Panc1 (cell line): ENCODE data around the gene GNAT2. TPM values are rescaled to one million over a fixed set of nuclear protein-coding genes. Genes with fewer than 3 reads are reported as not detected.

ENCODE experiments used
- ATAC-seq: fragments of 200-7000 bp; cut with Tn5 transposase; 2 replicates; pipeline ENCODE4 v1.9.1; 2020; ENCODE audit warnings: mild to moderate bottlenecking, moderate library complexity
- BruUV-seq: library from RNA; stranded (reverse); fragments of 400-500 nt; replicated peaks from 2 replicates; lab custom pipeline; 2021; lab: Mats Ljungman, UMichigan
- CTCF ChIA-PET: fragments of 300-600 bp; sonication (Branson Sonifier 250); formaldehyde crosslinking; loops from one replicate; lab custom pipeline; 2022; ENCODE audit warnings: antibody characterized with exemption; lab: Charles Lee
- POLR2A ChIA-PET: fragments of 300-600 bp; sonication (Branson Sonifier 250); formaldehyde crosslinking; loops from one replicate; lab custom pipeline; 2022; ENCODE audit warnings: antibody characterized with exemption; lab: Charles Lee
- DNase-seq: peaks from one replicate; pipeline ENCODE4 v3.0.0-alpha.2; 2010; ENCODE audit warnings: low read depth, low spot score
- H3K27ac ChIP-seq: 2 replicates; pipeline ENCODE4 v1.5.1; 2011; ENCODE audit warnings: mild to moderate bottlenecking, low read length, inconsistent platforms
- H3K27me3 ChIP-seq: fragments of 200-500 bp; sonication (Bioruptor generic); 2 replicates; pipeline ENCODE4 v1.6.0; 2014; ENCODE audit warnings: low read length, inconsistent platforms; ENCODE audit not compliant: control insufficient read depth, insufficient read depth
- H3K36me3 ChIP-seq: fragments of 200-500 bp; sonication (Bioruptor generic); 2 replicates; pipeline ENCODE4 v1.5.1; 2014; ENCODE audit warnings: inconsistent platforms, mild to moderate bottlenecking, low read length, moderate library complexity; ENCODE audit not compliant: control insufficient read depth, insufficient read depth
- H3K4me1 ChIP-seq: 2 replicates; pipeline ENCODE4 v1.5.1; 2011; ENCODE audit warnings: inconsistent platforms, mild to moderate bottlenecking, low read length, moderate library complexity; ENCODE audit not compliant: control insufficient read depth, insufficient read depth
- H3K4me3 ChIP-seq, 2 experiments: 2 replicates each; pipeline ENCODE4 v1.5.1; 2011 to 2012; ENCODE audit warnings: low read depth in 2 of 2, low read length in 2 of 2, mild to moderate bottlenecking in 2 of 2, inconsistent platforms in 1 of 2, moderate library complexity in 1 of 2
- H3K9me3 ChIP-seq: fragments of 200-500 bp; sonication (Bioruptor generic); 2 replicates; pipeline ENCODE4 v1.5.1; 2014; ENCODE audit warnings: low read depth, mild to moderate bottlenecking, inconsistent platforms, low read length, moderate library complexity; ENCODE audit not compliant: control insufficient read depth, insufficient read depth
- CTCF ChIP-seq: fragments of 450-650 bp; IDR thresholded peaks from 2 replicates; pipeline ENCODE4 v1.5.1; 2017; ENCODE audit warnings: mild to moderate bottlenecking
- POLR2AphosphoS5 ChIP-seq: IDR thresholded peaks from 2 replicates; pipeline ENCODE4 v1.6.1; 2012; ENCODE audit warnings: mild to moderate bottlenecking, low read depth, low read length, moderate library complexity
- REST ChIP-seq, 2 experiments: IDR thresholded peaks; 2 replicates each; pipeline ENCODE4 v1.6.1; 2011 to 2012; ENCODE audit warnings: low read depth in 2 of 2, control low read depth in 1 of 2, low read length in 1 of 2, mild to moderate bottlenecking in 1 of 2, moderate library complexity in 1 of 2; ENCODE audit not compliant: insufficient read depth in 1 of 2
- SIN3A ChIP-seq: IDR thresholded peaks from 2 replicates; pipeline ENCODE4 v1.6.1; 2012; ENCODE audit warnings: low read depth, mild to moderate bottlenecking, low read length, moderate library complexity, borderline replicate concordance; ENCODE audit not compliant: insufficient read depth
- TCF7L2 ChIP-seq: IDR thresholded peaks from 2 replicates; pipeline ENCODE4 v1.6.1; 2011; ENCODE audit warnings: mild to moderate bottlenecking, low read depth, low read length, inconsistent platforms
- in situ Hi-C: cut with HindIII; loops from 2 replicates; pipeline ENCODE4 v1.10.0; 2016; ENCODE audit warnings: low sequenced_read_pairs, low pct_unique_long_range_greater_than_20kb
- intact Hi-C: fragments of 100-400 bp; cut with micrococcal nuclease; formaldehyde crosslinking; loops from one replicate; pipeline ENCODE4 v1.10.0; 2022; ENCODE audit not compliant: unreplicated experiment
- total RNA-seq: library from RNA; stranded (reverse); gene quantifications from one replicate; pipeline ENCODE4 v1.2.1, GENCODE V29; 2021; ENCODE audit not compliant: unreplicated experiment

Gene GNAT2
- total RNA-seq, 1 experiment from 2014 or later: 0.44 TPM

- Histone ChIP-seq H3K9me3 (no peaks in the 10 kb centered on the region), H3K4me1 (peaks cover 8% of the 10 kb centered on the region; the same call in 1 of the 2 replicates), H3K27me3 (no peaks in the 10 kb centered on the region), H3K4me3 (no peak overlapping the region), H3K27ac (no peak overlapping the region), H3K36me3 (no peaks in the 10 kb centered on the region)
- in situ Hi-C loops (no loop called here), intact Hi-C loops (loop anchor here (2.0 to 5.0 kb wide), 2 partner anchors 130 to 340 kb away; partner anchors contain the start of gene AHCYL1)
- CTCF ChIA-PET: interaction anchor here (0.6 kb wide), 1 partner anchor 145 kb away, joined by 3 read pairs; no protein-coding TSS in a partner anchor
- TF ChIP-seq TCF7L2 (no peak), REST (IDR thresholded peaks at IDR 0.05; ENCODE audit: insufficient read depth in 1 of 2, low read depth in 2 of 2, low read length in 1 of 2) (no peak), CTCF (no peak), SIN3A (no peak), POLR2AphosphoS5 (no peak)
- DNase-seq (no peak), ATAC-seq (no peak)
- BruUV-seq: no TSS peak
- POLR2A ChIA-PET: no interaction called here
Observed at GRCh38 chr1:109642626-109643025, 23.2 kb upstream of the GNAT2 start.

GRCh38 chr1:109641861-109642260 is 22.4 kb upstream of the GNAT2 start:
- ATAC-seq: no peak
- CTCF ChIA-PET: interaction anchor here (0.6 to 2.6 kb wide), 2 partner anchors 342 to 449 kb away, joined by 5 to 18 read pairs; partner anchors contain the start of gene AHCYL1

More at GRCh38 chr1:109641861-109642260, 22.4 kb upstream of the GNAT2 start:
- DNase-seq: no peak
- H3K27me3 ChIP-seq: no peaks in the 10 kb centered on the region
- H3K9me3 ChIP-seq: no peaks in the 10 kb centered on the region
- H3K36me3 ChIP-seq: no peaks in the 10 kb centered on the region
- H3K4me3 ChIP-seq: no peak overlapping the region
- in situ Hi-C loops (no loop called here), intact Hi-C loops (loop anchor here (2.0 to 5.0 kb wide), 2 partner anchors 131 to 340 kb away; partner anchors contain the start of gene AHCYL1)
- TF ChIP-seq POLR2AphosphoS5 (no peak), REST (IDR thresholded peaks at IDR 0.05; ENCODE audit: insufficient read depth in 1 of 2, low read depth in 2 of 2, low read length in 1 of 2) (no peak), SIN3A (no peak), CTCF (no peak), TCF7L2 (no peak)
- peaks cover 8% of the 10 kb centered on the region; the same call in 1 of the 2 replicates for H3K4me1 ChIP-seq
- no TSS peak for BruUV-seq
- POLR2A ChIA-PET: no interaction called here
- H3K27ac ChIP-seq: no peak overlapping the region
